CD1c-positive myeloid dendritic cell (primary cell): ENCODE measurements around the gene PREX1.
"Not testable (repeated sequence)": the region's sequence is repeated elsewhere in the genome, so short reads cannot be mapped to it uniquely, and the experiment has no call there.

Experiments used
- DNase-seq: peaks from one replicate; pipeline ENCODE4 v3.0.0-alpha.2; 2016; ENCODE audit errors: extremely low spot score

The PREX1 gene

GRCh38 chr20:48776306-48776705 lies 51.5 kb downstream of the PREX1 start:
- DNase-seq: no peak

GRCh38 chr20:48775545-48775944 lies 52.3 kb downstream of the PREX1 start:
- DNase-seq: not testable (repeated sequence)

- peak; percentile 62 for DNase-seq
Measured at GRCh38 chr20:48774696-48775095, 53.1 kb downstream of the PREX1 start.

GRCh38 chr20:48773837-48774418 lies 53.9 kb downstream of the PREX1 start:
- peak; percentile 82 for DNase-seq

- DNase-seq: peak; percentile 92
Measured at GRCh38 chr20:48772183-48772976, 55.4 kb downstream of the PREX1 start.

- DNase-seq: peak; percentile 49
Measured at GRCh38 chr20:48771542-48771941, 56.3 kb downstream of the PREX1 start.

- DNase-seq: peak; percentile 28
Measured at GRCh38 chr20:48770700-48771442, 56.9 kb downstream of the PREX1 start.

- DNase-seq: peak; percentile 93
Measured at GRCh38 chr20:48769069-48769983, 58.5 kb downstream of the PREX1 start.

- no peak for DNase-seq
Measured at GRCh38 chr20:48766961-48767960, 60.5 kb downstream of the PREX1 start.

GRCh38 chr20:48766205-48766604 lies 61.6 kb downstream of the PREX1 start:
- no peak for DNase-seq

GRCh38 chr20:48765359-48765758 lies 62.4 kb downstream of the PREX1 start:
- peak; percentile 32 for DNase-seq

- no peak for DNase-seq
Measured at GRCh38 chr20:48763216-48763914, 64.4 kb downstream of the PREX1 start.

GRCh38 chr20:48761874-48762273 lies 65.9 kb downstream of the PREX1 start:
- DNase-seq: no peak

GRCh38 chr20:48761023-48761785 lies 66.6 kb downstream of the PREX1 start:
- DNase-seq: peak; percentile 70

- peak; percentile 51 for DNase-seq
Measured at GRCh38 chr20:48760403-48760983, 67.3 kb downstream of the PREX1 start.

GRCh38 chr20:48759631-48760245 lies 68.1 kb downstream of the PREX1 start:
- DNase-seq: no peak

- DNase-seq: no peak
Measured at GRCh38 chr20:48758206-48758820, 69.5 kb downstream of the PREX1 start.

- not testable (repeated sequence) for DNase-seq
Measured at GRCh38 chr20:48756774-48757173, 71.0 kb downstream of the PREX1 start.
